ENCODE measurements around the gene ZNF638.

- TF ChIP-seq ZNF274 (IDR thresholded peaks at IDR 0.05; ENCODE audit: low read depth, low read length) (no peak), YY1 (IDR thresholded peaks at IDR 0.05; ENCODE audit: insufficient read depth, insufficient read length) (no peak), SUZ12 (IDR thresholded peaks at IDR 0.05; ENCODE audit: extremely low read depth, insufficient read depth, insufficient read length) (no peak)
These were observed 14.5 kb downstream of the ZNF638 start for GRCh38 chr2:71346065-71346464.

All from NT2/D1 (cell line).